GM21360 (cell line): ENCODE data around the gene RHOG.
"Not testable (repeated sequence)": the region's sequence is repeated elsewhere in the genome, so short reads cannot be mapped to it uniquely, and the experiment has no call there.

ENCODE experiments used
- ATAC-seq: cut with Tn5 transposase; IDR thresholded peaks from one replicate; pipeline ENCODE4 v1.9.1; 2021; ENCODE audit warnings: mild to moderate bottlenecking, moderate library complexity; ENCODE audit not compliant: unreplicated experiment

Gene RHOG

DNA sequence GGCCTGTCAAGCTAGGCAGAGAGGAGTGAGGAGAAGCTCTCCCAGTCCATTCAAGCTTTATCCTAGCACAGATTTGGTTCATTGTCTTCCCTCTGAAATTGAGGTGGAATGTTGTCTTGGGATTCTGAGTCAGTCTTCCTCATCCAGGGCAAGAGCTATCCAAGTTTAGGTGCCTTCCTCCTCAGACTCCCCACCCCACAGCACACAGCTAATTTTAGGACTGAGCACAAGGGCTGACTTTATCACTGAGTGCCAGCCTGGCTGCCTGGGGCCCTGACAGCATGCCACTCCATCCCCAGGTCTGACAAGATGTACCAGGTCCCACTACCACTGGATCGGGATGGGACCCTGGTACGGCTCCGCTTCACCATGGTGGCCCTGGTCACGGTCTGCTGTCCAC lies 29.8 kb downstream of the RHOG start:
- no peak for ATAC-seq

DNA sequence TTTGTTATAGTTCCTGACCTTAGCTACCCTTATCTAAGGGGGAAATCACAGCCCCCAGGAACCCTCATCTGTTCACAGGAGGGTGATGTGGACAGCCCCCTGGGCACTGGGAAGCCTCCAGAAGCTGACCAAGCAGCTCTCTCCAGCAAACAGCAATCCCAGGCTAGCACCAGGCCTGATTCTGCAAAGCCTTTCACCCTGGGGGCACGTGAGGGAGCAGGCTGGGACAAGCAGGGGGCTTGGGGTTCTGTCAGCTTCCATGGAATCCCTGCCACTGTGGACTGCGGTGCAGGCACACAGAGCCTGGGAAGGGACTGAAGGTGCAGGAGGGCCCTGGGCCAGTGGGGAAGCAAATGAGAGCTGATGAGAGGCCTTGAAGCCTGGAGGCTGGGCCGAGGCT lies 30.3 kb downstream of the RHOG start:
- ATAC-seq: no peak

DNA sequence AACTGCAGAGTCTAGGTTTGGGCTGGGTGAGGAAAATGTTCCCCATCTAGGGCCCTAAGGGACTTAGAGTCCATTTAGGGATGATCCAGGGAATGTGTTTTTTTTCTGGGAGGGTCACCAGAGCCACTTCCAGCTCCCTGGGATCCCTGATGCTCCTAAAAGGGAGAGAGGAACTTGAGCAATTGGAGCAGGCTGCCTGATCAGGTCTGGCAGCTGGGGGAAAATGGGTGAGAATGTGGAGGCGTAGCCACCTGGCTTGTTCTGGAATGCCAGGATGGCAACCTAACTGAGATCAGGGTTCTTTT lies 31.2 kb downstream of the RHOG start:
- no peak for ATAC-seq

DNA sequence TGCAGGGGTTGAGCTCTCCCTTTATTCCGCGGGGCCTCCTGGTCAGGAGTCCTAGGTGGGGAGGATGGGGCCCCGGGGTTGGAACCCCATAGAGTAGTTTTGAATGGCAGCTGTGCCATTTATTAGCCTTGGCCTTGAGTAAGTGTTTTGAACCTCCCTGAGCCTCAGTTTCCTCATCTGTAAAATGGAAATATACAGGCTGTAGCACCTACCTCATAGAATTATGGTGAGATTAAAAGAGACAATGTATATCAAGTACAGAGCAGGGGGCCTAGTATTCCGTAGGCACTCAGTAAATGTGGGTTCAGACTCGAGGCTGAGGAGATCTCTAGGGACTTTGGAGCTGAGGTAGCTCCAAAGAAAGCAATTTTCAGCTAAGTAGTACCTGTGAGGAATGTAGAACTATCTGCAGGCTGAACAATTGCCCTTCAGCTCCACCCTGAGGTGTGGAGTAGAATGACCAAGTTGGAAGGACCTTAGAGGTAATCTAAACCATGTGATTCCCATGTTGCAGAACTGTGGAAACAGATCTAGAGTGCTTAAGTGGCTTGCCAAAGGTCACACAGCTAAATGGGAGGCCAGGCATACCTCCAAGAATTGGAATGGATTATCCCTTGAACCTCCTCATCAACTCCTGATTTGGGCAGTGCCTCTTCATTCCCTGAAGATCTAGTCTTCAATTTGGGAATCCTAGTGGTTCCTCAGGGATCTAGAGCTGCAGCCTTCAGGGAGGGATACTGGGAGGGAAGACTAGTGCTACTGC lies 31.7 kb downstream of the RHOG start:
- peak; percentile 71 for ATAC-seq

DNA sequence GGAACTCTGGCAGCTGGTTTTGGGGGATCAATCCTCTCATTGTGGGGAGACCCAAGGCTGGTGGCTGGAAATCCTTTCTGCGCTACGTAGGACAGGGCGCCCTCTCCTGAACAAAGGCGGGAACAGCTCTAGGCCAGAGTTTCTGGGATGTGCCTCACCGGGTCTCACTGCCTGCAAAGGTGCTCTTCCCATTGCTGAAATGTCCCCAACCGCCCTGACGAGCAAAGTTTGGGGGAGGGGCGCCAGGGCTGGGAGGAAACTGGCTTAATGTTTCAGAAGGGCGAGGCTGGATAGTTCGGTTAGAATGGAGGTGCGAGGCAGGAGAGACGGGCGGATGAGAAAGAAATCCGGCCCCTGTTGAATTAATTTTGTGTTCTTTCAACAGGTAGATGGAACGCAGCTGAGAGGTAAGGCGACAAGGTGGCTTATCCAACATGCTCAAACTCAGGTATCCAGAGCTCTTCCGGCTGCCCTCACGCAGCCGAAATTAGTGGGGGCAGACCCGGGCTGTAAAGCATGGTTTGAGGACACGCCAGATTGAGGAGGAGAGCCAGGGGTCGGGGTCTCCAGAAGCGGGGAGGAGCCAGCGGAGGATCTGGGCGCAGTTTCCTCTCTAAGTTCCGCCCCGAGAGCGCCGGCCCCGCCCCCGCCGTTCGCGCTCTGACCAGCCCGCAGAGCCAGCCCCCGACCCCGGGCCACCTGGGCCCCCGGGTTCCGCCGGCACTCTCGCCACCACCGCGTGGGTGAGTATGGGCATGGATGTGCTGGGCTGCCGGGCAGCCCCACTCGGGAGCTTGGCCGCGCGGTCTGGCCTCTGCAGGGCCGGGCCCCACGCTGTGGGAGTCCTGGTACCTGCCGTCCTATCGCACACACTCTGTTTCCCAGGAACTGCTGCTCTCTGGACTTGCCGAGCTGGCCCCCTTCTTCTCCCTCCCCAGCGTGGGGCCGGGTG lies 32.6 kb downstream of the RHOG start, which contains the start of gene PGAP2:
PGAP2 (plus strand) TSS at position 652 of the 952 bp plus-strand sequence. CDS start 2,700 bp downstream, outside the sequence.
- peak; percentile 49 for ATAC-seq

DNA sequence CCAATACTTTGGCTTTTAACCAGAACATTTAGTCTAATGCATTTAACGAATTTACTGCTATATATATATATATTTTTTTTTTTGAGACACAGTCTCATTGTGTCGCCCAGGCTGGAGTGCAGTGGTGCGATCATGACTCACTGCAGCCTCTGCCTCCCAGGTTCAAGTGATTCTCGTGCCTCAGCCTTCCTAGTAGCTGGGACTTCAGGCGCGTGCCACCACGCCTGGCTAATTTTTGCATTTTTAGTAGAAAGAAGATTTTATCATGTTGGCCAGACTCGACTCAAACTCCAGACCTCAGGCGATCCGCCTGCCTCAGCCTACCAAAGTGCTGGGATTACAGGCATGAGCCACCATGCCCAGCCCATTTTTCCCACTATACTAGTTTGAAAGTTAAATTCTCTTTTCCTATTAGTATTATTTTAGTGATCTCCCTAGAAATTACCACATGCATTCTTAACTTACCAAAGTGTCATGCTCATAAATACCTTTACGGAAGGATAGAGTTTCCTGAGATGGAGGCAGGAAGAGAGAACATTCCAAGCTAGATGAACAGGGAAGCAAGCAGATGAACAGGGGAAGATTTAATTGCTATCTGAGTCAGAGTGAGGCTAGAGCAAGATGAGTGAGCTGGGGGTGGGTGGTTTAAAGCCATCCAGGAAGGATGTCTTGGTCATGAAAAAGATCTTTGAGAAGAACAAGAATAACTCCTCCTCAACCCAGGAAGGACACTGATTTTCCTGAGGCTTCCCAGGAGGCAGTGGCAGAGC lies 36.8 kb downstream of the RHOG start:
- ATAC-seq: no peak

DNA sequence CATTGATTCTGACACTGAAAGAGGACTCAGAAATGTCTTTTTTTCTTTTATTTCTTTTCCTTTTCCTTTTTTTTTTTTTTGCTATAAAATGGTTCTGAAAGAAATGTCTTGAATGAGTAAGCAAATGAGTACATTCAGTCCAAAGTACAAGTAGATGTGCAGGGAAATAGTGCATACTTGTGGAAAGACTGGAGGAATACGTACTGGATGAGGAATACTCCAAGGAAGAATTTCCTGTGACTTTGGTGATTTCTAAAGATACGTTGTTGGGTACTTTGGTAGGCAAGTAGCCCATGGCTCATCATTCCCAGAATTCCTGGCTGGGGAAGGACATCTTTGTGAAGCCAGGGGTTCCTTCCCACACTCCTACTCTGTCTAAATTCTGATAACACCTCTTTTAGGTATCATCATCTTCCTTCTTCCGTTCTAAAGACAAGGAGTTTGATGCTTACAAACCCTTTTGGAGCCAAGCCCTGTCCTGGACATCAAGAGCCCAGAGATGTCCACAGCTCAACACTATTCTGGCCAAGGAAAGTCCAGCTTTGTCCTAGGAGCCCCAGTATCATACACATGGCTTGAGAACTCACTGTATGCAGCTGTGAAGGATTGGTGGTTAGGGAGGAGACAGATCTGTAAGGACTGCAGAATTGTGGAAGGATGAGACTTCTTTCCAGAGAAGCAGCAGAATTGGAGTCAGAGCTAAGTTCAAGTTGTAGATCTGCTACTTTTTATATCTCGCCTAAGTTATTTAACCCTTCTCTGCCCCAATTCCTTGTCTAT lies 38.6 kb downstream of the RHOG start:
- ATAC-seq: no peak

DNA sequence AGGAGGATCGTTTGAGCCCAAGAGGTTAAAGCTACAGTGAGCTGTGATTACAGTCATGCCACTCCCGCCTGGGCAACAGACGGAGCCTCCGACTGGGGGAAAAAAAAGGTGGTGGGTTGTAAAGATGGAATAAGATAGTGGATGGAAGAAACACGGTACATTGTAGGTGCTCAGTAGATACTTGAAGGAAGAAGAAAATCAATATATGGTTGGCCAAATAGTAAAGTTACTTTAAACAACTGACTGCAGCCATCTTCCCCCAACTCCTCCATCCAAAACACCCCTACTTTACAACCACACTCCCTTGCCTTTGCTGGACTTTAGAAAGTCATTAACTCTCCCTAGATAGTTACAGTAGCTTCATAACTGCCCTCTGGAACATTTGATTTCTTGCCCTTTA lies 40.9 kb downstream of the RHOG start:
- ATAC-seq: no peak

DNA sequence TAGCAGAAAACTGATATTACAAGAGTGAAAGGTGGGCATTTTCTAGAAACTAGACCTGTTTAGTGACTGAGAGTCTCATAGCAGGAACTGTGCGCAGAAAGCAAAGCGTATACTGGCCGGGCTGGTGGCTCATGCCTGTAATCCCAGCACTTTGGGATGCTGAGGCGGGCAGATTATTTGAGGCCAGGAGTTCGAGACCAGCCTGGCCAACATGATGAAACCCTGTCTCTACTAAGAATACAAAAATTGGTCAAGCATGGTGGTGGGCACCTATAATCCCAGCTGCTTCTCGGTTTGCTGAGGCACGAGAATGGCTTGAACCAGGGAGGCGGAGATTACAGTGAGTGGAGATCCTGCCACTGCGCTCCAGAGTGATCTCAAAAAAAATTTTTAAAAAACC lies 41.6 kb downstream of the RHOG start:
- ATAC-seq: no peak

DNA sequence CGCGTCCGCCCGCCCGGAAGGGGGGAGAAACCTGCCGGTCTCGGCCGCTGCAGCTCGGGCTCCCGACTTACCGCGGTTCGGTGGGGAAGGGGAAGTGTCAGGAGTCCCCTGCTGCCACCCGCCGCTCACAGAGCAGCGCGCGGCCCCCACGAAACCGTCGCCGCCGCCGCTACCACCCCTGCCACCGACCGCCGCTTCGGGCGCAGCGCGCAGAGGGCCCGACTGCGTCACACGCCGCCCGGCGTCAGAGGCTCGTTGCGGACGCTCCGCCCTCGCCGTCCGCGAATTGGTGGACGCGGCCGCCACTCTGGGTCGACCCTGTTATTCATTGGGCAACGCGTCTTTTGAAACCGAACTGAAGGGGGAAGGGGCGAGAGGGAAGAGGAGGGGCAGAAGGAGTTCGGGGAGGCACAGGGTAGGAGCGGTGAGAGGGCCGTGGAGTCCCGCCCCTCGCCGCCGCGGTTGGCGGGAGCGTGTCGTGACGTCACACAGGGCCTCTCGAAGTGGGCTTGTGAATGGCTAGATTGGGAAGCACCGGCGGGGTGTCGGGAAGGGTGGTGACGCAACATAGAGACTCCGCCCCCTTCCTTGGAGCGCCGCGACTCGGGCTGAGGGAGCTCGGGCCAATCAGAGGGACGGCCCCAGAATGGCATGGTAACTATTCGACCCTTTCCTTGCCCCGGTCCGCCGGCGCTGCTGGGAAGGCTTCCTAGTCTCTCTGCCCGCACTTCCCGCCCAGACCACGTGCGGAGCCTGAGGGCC lies 43.2 kb downstream of the RHOG start, which contains the start of gene NUP98:
NUP98 (minus strand) TSS at position 226 of the 762 bp plus-strand sequence. CDS start 15,437 bp downstream, outside the sequence.
- peak; percentile 96 for ATAC-seq

DNA sequence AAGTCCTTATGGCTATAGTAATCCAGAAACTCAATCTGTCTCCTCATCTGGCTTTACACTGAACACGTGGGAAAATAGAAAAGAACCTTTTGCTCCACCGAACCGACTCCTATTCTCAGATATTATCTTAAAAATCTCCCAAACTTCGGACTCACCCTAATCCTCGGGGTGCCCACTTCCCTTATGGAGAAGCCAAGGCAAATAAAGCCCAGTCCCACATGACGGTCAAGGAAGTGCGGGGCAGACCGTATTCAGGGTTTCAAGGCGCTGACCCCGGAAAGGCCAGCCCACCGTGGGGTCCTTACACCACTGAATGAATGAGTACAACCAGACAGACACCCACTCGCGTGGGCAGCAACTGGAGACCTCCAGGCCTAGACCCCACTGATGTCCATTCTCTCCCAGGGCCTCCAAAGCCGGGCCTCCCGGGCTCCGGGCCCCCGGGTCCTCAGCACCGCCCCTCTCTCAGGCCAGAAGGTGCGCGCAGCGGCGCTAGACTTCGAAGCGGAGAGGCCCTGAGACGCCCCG lies 43.9 kb downstream of the RHOG start:
- peak; percentile 18 for ATAC-seq

DNA sequence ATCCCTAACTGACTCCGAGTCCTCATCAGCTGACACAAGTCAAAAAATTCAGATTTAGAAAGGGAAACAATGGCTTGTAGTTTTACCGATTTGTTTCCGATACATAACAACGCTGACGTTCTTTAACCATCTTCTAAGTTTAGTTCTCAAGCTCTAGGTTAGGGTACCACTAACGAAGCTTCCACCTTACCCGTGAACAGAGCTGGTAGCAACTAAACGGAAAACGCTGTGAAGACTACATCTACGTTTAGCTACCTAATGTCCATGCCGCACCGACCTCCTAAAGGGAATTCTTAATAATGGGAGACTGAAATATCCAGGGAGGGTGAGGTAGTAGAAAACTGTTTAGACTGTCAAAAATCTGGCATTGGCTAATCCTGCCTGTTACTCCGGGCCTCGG lies 44.4 kb downstream of the RHOG start:
- ATAC-seq: no peak

DNA sequence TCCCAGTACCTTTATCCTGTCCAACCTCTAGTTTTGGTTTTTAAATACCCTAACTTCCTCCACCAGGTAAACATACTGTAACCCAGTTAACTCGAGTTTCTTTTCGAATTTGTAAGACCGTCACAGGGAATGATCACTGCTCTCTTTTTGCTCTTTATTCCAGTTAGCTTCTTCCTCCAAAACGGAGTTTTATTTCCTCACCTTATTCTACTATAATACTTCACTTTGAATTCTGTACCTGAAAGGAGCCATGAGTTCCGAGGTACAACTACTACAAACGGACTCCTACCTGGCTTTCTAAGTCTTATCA lies 44.8 kb downstream of the RHOG start:
- ATAC-seq: no peak

DNA sequence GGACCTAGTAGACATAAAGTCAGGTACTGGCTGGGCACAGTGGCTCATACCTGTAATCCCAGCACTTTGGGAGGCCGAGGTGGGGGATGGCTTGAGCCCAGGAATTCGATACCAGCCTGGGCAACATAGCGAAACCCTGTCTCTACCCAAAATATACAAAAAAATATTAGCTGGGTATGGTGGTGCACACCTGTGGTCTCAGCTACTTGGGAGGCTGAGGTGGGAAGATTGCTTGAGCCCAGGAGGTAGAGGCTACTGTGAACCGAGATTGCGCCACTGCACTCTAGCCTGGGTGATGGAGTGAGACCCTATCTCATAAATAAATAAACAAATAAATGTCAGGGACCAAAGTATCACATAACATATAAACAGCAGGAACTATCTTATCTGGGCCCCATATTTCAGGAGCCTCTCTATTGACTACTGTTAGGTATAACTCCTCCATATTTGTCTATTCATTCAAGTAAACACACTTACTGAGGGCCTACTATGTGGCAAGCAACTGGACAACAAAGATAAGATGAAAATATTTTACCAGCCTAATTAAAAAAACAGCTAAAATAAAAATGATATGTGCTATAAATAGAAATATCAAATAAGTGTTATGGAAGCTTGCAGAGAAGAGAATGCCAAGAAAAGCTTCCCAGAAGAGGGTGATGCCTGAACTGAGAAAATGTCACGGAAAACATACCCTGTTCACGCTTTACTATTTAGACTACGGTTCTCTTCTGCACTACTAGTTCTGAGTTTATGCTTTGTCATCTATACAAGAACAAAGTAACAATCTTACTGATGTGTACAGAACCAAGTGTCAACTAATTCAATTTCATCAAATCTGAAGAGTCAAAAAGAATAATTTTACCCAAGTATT lies 45.4 kb downstream of the RHOG start:
- ATAC-seq: no peak

DNA sequence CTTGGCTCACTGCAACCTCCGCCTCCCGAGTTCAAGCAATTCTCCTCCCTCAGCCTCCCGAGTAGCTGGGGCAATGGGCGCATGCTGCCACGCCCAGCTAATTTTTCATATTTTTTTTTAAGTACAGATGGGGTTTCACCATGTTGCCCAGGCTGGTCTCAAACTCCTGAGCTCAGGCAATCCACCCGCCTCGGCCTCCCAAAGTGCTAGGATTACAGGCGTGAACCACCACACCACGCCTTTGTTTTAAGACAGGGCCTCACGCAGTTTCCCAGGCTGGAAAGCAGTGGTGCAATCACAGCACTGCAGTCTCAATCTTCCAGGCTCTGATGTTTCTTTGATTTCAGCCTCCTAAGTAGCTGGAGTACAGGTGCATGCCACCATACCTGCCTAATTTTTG lies 46.4 kb downstream of the RHOG start:
- not testable (repeated sequence) for ATAC-seq

DNA sequence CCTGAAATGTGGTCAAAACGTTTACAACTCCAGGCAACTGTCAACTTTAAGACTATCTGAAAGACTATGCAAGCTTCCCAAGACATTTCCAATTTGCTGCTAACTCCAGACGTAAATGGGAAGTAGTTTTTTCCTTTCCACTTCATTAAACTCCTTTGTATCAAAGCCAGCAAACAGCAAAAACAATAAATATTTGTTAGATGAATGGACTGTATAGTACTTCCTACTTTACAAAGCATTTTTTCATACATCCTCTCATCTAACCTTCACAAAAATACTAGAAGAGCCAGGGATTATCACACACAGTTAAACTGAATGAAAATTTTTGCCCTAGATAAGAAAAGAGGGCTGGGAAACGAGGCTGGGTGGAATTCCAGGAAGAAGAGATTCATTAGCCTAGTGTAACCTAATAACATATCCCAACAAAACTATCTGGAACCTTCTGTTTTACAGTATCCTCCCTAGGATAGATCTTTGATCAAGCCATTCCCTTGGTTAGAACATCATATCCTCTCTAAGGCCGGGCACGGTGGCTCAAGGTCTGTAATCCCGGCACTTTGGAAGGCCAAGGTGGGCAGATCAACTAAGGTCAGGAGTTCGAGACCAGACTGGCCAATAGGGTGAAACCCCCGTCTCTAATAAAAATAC lies 53.9 kb downstream of the RHOG start:
- no peak for ATAC-seq

DNA sequence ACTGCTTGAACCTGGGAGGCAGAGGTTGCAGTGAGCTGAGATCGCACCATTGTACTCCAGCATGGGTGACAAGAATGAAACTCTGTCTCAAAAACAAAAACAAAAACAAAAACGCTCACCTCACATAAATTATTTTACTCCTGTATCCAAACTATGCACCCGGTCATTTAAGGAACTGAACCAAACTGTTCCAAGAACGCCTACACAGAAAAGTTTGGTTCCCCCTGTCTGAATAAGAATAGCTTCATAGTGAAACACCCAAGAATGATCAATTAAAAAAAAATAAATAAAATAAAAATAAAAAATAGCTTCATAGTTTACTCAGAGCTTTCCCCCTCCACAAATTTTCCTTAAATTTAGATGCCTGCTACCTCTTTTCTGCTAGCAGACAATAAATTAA lies 57.1 kb downstream of the RHOG start:
- no peak for ATAC-seq

DNA sequence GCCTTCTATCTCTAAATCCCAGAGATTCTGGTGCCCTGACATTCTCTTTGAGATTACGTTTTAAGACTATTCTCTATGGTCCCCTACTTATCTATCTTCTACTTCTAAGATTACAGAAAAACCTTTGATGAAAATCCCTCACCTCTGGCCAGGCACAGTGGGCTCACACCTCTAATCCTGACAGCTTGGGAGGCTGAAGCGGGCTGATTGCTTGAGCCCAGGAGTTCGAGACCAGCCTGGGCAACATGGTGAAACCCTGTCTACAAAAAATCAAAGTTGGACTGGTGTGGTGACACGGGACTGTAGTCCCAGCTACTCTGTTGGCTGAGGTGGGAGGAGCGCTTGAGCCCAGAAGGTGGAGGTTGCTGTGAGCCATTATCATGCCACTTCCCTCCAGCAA lies 57.8 kb downstream of the RHOG start:
- ATAC-seq: no peak
